HG03432 (cell line): ENCODE measurements around the gene PARVA.
"Not testable (repeated sequence)": the region's sequence is repeated elsewhere in the genome, so short reads cannot be mapped to it uniquely, and the experiment has no call there.

Experiments used
- ATAC-seq: cut with Tn5 transposase; IDR thresholded peaks from one replicate; pipeline ENCODE4 v1.9.1; 2021; ENCODE audit warnings: mild to moderate bottlenecking, moderate library complexity; ENCODE audit not compliant: unreplicated experiment

The PARVA gene

GRCh38 chr11:12496181-12497025 is 119.0 kb downstream of the PARVA start:
- ATAC-seq = no peak

GRCh38 chr11:12497431-12497830 is 120.1 kb downstream of the PARVA start:
- no peak for ATAC-seq

- no peak for ATAC-seq
Measured at GRCh38 chr11:12499071-12499470, 121.7 kb downstream of the PARVA start.

GRCh38 chr11:12502046-12502445 is 124.7 kb downstream of the PARVA start:
- no peak for ATAC-seq

GRCh38 chr11:12503039-12503484 is 125.7 kb downstream of the PARVA start:
- ATAC-seq = no peak

GRCh38 chr11:12503886-12504285 is 126.5 kb downstream of the PARVA start:
- no peak for ATAC-seq

DNA sequence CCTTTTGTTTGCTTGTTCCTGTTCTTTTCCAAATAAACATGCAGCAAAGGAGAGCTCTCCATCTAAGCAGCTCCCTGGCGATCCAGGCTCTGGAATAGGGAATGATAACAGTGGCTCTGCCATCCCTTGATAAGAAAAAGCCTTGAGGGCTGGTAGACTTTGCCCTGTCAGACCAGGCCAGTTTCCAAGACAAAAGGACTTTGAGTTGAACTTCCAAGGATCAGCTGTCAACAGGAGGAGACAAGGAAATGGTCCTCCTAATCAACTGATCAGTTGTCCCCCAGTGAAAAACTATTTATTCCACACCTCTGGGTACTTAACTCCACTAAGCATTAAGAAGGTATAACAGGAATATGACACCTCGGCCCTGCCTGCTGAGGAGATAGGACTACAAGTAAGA is 127.8 kb downstream of the PARVA start:
- ATAC-seq = no peak

DNA sequence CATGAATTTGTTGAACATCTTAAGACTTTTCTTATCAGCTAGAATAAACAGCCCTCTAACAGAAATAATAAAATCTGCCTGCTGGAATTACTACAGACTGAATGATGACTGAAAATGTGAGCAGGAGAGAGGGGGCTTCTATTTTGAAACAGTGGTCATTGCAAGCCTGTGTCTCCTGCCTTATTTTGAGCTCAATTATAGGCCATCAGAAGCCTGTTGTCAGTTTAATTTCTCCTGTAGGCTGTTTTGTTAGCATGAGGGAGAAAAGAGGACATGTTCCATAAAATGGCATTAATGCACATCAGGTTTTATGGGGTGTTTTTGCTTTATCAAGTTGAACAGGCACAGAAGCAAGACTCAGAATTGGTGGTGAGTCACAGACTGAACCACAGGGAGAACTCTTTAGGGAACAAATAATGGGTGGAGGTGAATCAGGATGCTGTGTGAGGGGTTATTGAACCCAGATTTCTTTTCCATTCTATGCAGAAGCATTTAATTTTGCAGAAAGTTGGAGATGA is 129.1 kb downstream of the PARVA start:
- ATAC-seq = no peak

- no peak for ATAC-seq
Measured at GRCh38 chr11:12507391-12507790, 130.0 kb downstream of the PARVA start.

DNA sequence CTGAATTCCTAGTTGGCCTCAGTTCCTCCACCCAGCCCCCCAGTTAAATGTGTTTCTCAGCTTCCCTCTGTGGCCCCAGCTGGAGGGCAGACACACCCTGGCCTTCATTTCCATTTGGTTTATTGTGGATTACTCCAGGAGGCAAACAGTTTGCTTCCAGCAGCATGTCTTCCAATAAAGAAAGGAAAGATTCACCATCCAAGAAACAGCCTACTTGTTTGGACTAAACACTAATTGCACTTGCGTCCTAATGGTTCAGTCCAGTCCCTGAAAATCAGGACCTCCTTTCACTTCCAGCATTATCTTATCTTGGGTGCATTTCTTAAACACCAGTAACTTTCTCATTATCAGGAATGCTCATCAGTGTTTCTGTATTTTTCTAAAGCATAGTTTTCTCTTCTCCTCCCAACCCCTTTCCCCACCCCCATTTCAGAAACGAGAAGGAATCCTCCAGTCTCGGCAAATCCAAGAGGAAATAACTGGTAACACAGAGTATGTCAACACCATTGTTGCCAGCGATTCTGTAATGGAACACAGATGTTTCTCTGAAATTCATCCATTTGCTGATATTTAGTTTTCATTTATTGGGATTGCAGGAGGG is 130.9 kb downstream of the PARVA start:
- no peak for ATAC-seq

DNA sequence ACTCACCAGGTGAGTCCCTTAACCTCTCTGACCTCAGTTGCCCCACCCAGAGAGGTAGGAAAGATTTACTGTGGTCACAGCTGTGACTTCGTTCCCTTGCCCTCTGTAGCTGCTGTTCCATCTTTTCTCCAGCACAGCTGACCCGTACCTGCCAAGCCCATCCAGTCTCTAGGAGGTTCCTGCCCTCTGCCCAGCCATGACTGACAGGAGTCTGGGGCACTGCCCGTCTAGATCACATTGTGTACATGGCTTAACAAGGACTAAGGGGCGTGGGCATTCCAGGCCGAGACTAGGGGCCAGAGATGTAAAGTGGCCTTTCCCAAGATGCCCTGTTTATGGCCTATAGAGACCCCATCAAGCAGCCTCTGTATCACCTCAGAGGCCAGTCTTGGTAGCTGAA is 132.0 kb downstream of the PARVA start:
- ATAC-seq = no peak

DNA sequence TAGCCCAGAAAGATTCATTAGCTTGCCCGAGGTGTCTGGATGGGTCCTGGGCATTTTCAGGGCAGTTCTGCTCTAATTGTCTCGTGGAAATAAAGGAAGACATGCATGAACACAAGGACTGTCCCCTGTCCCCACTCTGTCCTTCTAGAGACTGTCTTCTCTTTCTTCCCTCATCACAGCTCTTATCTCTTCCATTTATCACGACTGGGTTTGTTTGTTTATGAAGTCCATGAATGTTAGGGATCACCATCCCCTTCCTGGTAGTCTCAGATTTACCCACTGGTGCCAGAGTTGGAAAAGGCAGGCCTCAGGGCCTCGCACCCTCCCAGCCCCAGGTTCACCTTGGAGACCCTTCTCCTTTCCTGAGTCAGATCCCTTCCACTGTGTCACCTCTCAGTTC is 134.8 kb downstream of the PARVA start:
- no peak for ATAC-seq

- ATAC-seq = no peak
Measured at GRCh38 chr11:12512826-12513395, 135.5 kb downstream of the PARVA start.

DNA sequence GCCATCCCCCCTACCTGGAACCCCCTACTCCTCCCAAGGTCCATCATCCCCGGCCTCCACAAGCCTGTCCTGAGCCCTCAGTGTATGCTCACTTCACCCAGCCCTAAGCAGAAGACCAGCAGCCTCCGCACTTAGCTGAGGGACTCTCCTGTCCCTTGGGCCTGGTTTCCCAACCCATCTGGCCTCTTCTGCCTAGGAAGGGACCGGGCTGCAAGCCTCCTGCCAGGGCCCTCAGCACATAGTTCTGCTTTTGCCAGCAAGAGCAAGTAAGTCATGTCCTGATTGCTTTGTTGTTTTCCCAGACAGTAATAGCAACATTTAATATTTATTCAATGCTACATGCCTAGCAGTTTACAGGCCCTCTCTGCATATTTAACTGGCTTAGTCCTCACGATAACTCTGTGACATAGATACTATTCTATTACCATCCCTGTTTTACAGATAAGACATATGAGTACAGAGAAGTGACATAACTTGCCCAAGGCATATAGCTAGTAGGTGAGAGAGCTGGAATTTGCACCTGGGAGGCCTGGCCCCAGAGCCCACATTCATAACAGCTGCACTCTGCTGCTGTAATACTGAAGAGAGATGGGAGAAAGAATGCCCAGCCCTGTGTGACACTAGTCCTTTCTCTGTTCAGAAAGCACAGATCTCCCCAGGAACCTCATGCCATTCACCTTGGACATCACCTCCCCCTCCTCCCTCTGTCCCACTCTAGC is 139.2 kb downstream of the PARVA start:
- no peak for ATAC-seq

DNA sequence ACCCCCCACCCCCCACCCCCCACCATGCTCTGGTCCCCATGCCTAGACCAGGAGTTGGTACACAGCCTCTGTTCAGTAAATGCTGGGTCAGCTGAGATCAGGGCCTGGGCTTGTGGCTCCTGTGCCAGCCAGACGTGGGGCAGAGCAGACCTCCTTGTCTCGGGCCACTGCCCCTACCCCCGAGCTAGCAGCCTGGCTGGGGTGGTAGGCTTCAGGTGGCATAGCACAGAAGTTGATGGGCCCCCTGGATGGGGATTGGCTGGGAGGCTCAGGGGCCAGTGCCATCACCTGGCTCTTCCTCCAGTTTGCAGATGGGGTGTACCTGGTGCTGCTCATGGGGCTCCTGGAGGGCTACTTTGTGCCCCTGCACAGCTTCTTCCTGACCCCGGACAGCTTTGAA is 139.9 kb downstream of the PARVA start:
- no peak for ATAC-seq

GRCh38 chr11:12517741-12518140 is 140.4 kb downstream of the PARVA start:
- ATAC-seq = no peak

DNA sequence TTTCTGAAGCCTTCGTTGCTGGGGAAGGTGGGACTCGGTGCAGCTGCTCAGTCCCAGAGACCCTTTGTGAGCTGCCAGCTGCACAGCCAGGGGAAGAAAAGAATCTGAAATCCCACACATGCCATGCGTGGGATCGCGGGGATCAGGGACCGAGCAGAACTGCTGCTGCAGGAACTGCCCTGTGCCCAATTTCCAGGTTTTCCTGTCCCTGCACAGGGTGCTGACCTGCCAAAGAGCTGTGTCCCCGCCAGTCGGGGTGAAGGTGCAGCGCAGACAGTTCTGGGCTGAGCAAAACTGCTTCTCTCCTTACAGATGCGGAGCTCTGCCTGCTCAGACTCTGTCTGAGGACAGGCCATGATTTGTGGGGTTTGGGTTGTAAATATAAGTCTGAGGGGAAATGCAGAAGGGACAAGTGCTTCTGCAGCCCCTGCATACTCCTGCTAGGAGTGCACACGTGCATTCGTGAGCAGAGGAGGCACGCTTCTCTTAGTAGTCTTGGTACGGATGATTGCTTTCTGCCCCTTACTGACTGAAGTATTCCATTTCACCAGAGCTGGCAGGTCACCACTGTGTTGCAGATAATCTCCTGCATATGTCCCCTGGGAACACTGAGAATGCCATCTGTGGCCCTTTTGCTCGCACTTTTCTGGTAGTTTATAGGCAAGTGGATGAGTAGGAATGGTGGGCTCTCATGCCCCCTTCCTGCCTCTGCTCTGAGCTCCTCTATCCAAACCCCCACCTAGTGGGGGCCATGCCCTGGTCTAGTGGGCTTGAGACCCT is 141.4 kb downstream of the PARVA start:
- ATAC-seq = no peak

- ATAC-seq = no peak
Measured at GRCh38 chr11:12520054-12520453, 142.7 kb downstream of the PARVA start.

- ATAC-seq = not testable (repeated sequence)
Measured at GRCh38 chr11:12520576-12520975, 143.2 kb downstream of the PARVA start.

DNA sequence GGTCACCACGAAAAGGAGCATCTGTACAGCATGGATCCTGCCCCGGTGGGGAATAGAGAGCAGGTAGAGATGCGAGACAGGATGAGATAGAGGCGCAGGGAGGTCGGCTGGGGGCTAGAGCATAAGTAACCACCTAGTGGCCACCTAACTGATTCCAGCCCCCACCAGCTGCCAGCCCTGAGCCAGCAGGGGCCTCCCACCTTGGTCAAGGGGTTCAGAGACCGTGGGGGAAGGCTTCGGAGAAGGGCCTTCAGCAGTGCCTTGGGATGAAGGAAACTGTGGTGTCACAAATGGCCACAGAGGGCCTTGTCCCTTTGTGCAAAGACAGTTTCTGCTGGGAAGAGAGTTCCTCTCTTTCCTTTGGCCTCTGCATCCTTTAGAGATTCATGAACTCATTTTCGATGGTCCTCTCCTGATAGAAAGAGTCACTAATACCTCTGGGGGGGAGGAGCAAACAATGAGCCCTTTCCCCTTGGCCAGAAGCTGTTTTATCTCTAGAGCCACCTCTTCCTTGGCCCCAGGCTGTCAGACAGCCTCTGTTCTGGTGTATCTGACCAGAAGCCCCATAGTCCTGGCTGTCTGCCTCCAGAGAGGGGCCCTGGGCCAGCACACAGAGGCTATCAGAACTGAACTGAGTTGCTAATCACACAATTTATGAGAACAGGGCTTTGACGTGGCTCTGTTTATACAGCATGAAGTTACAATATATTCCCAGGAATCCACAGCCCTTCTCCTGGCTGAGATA is 146.0 kb downstream of the PARVA start:
- no peak for ATAC-seq
